Measurements from ENCODE around the gene INHBE.

DNA sequence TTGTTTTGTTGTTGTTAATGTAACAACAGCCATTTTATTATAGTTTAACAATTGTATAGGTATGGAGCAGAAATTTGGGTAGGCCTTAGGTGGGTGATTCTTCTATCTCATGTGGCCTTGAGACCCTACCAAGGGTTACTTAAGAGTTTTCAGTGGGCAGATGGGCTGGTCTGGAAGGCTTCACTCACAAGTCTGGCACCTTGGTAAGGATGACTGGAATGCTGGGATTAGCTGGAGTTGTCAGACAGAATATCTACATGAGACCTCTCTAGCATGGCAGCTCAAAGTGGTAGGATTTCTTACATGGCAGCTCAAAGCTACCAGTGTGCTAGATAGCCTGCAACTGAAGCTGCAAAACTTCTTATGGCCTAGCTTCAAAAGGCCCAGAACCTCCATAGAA is 30.6 kb downstream of the INHBE start:
- TF ChIP-seq EZH2 (IDR thresholded peaks at IDR 0.05; ENCODE audit: borderline replicate concordance, low read length), result no peak
- TF ChIP-seq, protein P1, sequence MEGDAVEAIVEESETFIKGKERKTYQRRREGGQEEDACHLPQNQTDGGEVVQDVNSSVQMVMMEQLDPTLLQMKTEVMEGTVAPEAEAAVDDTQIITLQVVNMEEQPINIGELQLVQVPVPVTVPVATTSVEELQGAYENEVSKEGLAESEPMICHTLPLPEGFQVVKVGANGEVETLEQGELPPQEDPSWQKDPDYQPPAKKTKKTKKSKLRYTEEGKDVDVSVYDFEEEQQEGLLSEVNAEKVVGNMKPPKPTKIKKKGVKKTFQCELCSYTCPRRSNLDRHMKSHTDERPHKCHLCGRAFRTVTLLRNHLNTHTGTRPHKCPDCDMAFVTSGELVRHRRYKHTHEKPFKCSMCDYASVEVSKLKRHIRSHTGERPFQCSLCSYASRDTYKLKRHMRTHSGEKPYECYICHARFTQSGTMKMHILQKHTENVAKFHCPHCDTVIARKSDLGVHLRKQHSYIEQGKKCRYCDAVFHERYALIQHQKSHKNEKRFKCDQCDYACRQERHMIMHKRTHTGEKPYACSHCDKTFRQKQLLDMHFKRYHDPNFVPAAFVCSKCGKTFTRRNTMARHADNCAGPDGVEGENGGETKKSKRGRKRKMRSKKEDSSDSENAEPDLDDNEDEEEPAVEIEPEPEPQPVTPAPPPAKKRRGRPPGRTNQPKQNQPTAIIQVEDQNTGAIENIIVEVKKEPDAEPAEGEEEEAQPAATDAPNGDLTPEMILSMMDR (IDR thresholded peaks at IDR 0.05; ENCODE audit: low read length), result no peak
